EL (cell line): ENCODE results near the gene AMOT.

Experiments used
- DNase-seq: peaks from one replicate; pipeline ENCODE4 v3.0.0-alpha.2; 2016

Gene AMOT

GRCh38 chrX:112839856-112840255 lies 775 bp downstream of the AMOT start:
- DNase-seq, result no peak

GRCh38 chrX:112837531-112837930 lies 3.1 kb downstream of the AMOT start:
- DNase-seq, result no peak

- DNase-seq, result no peak
Observed at GRCh38 chrX:112835019-112835418, 5.6 kb downstream of the AMOT start.

- no peak for DNase-seq
Observed at GRCh38 chrX:112834031-112834845, 6.4 kb downstream of the AMOT start.

GRCh38 chrX:112832481-112833095 lies 8.0 kb downstream of the AMOT start:
- no peak for DNase-seq

GRCh38 chrX:112830540-112830939 lies 10.1 kb downstream of the AMOT start:
- DNase-seq, result no peak

GRCh38 chrX:112827292-112827903 lies 13.2 kb downstream of the AMOT start:
- DNase-seq, result no peak

GRCh38 chrX:112826023-112826422 lies 14.6 kb downstream of the AMOT start:
- DNase-seq, result no peak

- no peak for DNase-seq
Observed at GRCh38 chrX:112822892-112823291, 17.7 kb downstream of the AMOT start.

- no peak for DNase-seq
Observed at GRCh38 chrX:112820364-112821268, 20.0 kb downstream of the AMOT start.

GRCh38 chrX:112819813-112820212 lies 20.8 kb downstream of the AMOT start:
- no peak for DNase-seq

- DNase-seq, result no peak
Observed at GRCh38 chrX:112819008-112819640, 21.5 kb downstream of the AMOT start.

GRCh38 chrX:112818114-112819007 lies 22.3 kb downstream of the AMOT start:
- DNase-seq, result no peak

GRCh38 chrX:112816908-112817307 lies 23.7 kb downstream of the AMOT start:
- DNase-seq, result no peak

- DNase-seq, result no peak
Observed at GRCh38 chrX:112814496-112814895, 26.1 kb downstream of the AMOT start.

- DNase-seq, result no peak
Observed at GRCh38 chrX:112812741-112813140, 27.9 kb downstream of the AMOT start.

GRCh38 chrX:112808651-112809195 lies 31.9 kb downstream of the AMOT start:
- no peak for DNase-seq

GRCh38 chrX:112808007-112808406 lies 32.6 kb downstream of the AMOT start:
- no peak for DNase-seq

- DNase-seq, result no peak
Observed at GRCh38 chrX:112803060-112803459, 37.6 kb downstream of the AMOT start.

GRCh38 chrX:112802541-112802940 lies 38.1 kb downstream of the AMOT start:
- DNase-seq, result no peak
